ENCODE results near the gene CRHR2.

GRCh38 chr7:30714129-30714528 lies 31.9 kb upstream of the CRHR2 start:
- TF ChIP-seq CTCF (IDR thresholded peaks at IDR 0.05) (no peak), POLR2A (IDR thresholded peaks at IDR 0.05) (no peak)
